K562 (cell line): Measurements from ENCODE around the gene CKAP5. TPM values are rescaled to one million over a fixed set of nuclear protein-coding genes. Genes with fewer than 3 reads are reported as not detected.

Experiments used
- ATAC-seq: fragments of 200-7000 bp; cut with Tn5 transposase; 3 replicates; pipeline ENCODE4 v1.9.1; 2020; ENCODE audit warnings: moderate library complexity
- BruUV-seq: library from RNA; stranded (reverse); fragments of 400-500 nt; replicated peaks from 2 replicates; lab custom pipeline; 2021; lab: Mats Ljungman, UMichigan
- CTCF ChIA-PET: fragments of 300-600 bp; formaldehyde crosslinking; extraction: SDS; loops from one replicate; lab custom pipeline; 2021; ENCODE audit warnings: low intra/inter-chr PET ratio; lab: Yijun Ruan, JAX
- POLR2A ChIA-PET: fragments of 300-600, 350-650 bp; sonication (Branson Sonifier 250); formaldehyde crosslinking; extraction: SDS; loops from one replicate; lab custom pipeline; 2021; ENCODE audit warnings: antibody characterized with exemption, inconsistent platforms; lab: Yijun Ruan, JAX
- DNase-seq, 4 experiments: peaks; one replicate each; pipeline versions ENCODE4 v3.0.0 to v3.0.0-alpha.2; 2011 to 2018; ENCODE audit warnings: low spot score in 3 of 4, mixed read lengths in 3 of 4; ENCODE audit errors: extremely low read depth in 1 of 4
- FAIRE-seq: peaks from 2 replicates; lab custom pipeline; 2011; peaks lifted over from hg19 to GRCh38; lab: Jason Lieb, UNC
- H2AFZ ChIP-seq: 2 replicates; pipeline ENCODE4 v1.6.0; 2011; ENCODE audit warnings: low read depth, low read length, control low read depth, inconsistent platforms
- H3K27ac ChIP-seq: fragments of 200-600 bp; 3 replicates; pipeline ENCODE4 v1.8.0; 2011; ENCODE audit warnings: low read depth, mild to moderate bottlenecking, control low read depth, inconsistent platforms, low read length, moderate library complexity, mixed read lengths; ENCODE audit errors: extremely low read depth
- H3K27me3 ChIP-seq, 2 experiments: fragments of 300-600 bp in 1 of 2; 2 replicates in 1 of 2; 3 replicates in 1 of 2; pipeline versions ENCODE4 v1.6.0 to v1.8.0; 2011; ENCODE audit warnings: inconsistent platforms in 2 of 2, low read length in 2 of 2, mild to moderate bottlenecking in 1 of 2, mixed read lengths in 1 of 2, moderate library complexity in 1 of 2; ENCODE audit not compliant: control insufficient read depth in 2 of 2, insufficient read depth in 2 of 2
- H3K36me3 ChIP-seq: fragments of 300-600 bp; 3 replicates; pipeline ENCODE4 v1.8.0; 2011; ENCODE audit warnings: mild to moderate bottlenecking, low read length, inconsistent platforms; ENCODE audit not compliant: control insufficient read depth, insufficient read depth
- H3K4me1 ChIP-seq, 2 experiments: fragments of 200-600 bp in 1 of 2; replicated peaks in 1 of 2; 2 replicates in 1 of 2; 3 replicates in 1 of 2; pipeline versions ENCODE4 v1.5.1 to v1.8.0; 2011; ENCODE audit warnings: inconsistent platforms in 2 of 2, low read length in 2 of 2, mild to moderate bottlenecking in 1 of 2, mixed read lengths in 1 of 2, moderate library complexity in 1 of 2; ENCODE audit not compliant: control insufficient read depth in 2 of 2, insufficient read depth in 2 of 2
- H3K4me2 ChIP-seq: 2 replicates; pipeline ENCODE4 v1.6.1; 2011; ENCODE audit warnings: low read length, control low read depth, inconsistent platforms, mixed read lengths; ENCODE audit not compliant: insufficient read depth
- H3K4me3 ChIP-seq: fragments of 200-600 bp; sonication (generic), shearing (Covaris generic); 2 replicates; pipeline ENCODE4 v1.5.1; 2016; ENCODE audit warnings: control low read depth, inconsistent platforms
- H3K79me2 ChIP-seq: fragments of 200-600 bp; 3 replicates; pipeline ENCODE4 v1.8.0; 2011; ENCODE audit warnings: low read length, inconsistent platforms; ENCODE audit not compliant: control insufficient read depth, insufficient read depth
- H3K9ac ChIP-seq, 2 experiments: 2 replicates each; pipeline versions ENCODE4 v1.6.0 to v1.6.1; 2011; ENCODE audit warnings: low read depth in 2 of 2, low read length in 2 of 2, control low read depth in 1 of 2, inconsistent platforms in 1 of 2, mild to moderate bottlenecking in 1 of 2, mixed read lengths in 1 of 2; ENCODE audit not compliant: insufficient read depth in 1 of 2
- H3K9me1 ChIP-seq: one replicate; pipeline ENCODE4 v1.6.0; 2011; ENCODE audit warnings: inconsistent platforms, mild to moderate bottlenecking, low read length, moderate library complexity; ENCODE audit not compliant: control insufficient read depth, insufficient read depth
- H3K9me3 ChIP-seq: replicated peaks from 2 replicates; pipeline ENCODE4 v1.5.1; 2011; ENCODE audit warnings: low read depth, low read length, inconsistent platforms; ENCODE audit not compliant: control insufficient read depth, insufficient read depth
- H4K20me1 ChIP-seq: replicated peaks from 2 replicates; pipeline ENCODE4 v1.6.1; 2011; ENCODE audit warnings: low read length, inconsistent platforms, mixed read lengths; ENCODE audit not compliant: control insufficient read depth, insufficient read depth
- CCAR2 ChIP-seq: fragments of 200-400 bp; formaldehyde crosslinking; IDR thresholded peaks from 2 replicates; pipeline ENCODE4 v1.6.1; 2017; ENCODE audit warnings: mild to moderate bottlenecking, low read depth, low read length
- FOSL1 ChIP-seq: fragments of 200-800 bp; sonication (Bioruptor generic); conservative IDR thresholded peaks from 2 replicates; pipeline ENCODE4 v1.6.1; 2016; ENCODE audit warnings: missing genetic modification characterization, missing compliant biosample characterization
- RBM17 ChIP-seq: fragments of 200-400 bp; formaldehyde crosslinking; IDR thresholded peaks from 2 replicates; pipeline ENCODE4 v1.6.1; 2017; ENCODE audit warnings: low read depth, mild to moderate bottlenecking, low read length, borderline replicate concordance
- SUPT5H ChIP-seq: fragments of 450-650 bp; IDR thresholded peaks from 2 replicates; pipeline ENCODE4 v1.6.1; 2016
- WGBS: fragments of 100-300 bp; shearing (Covaris generic); methylation state at CpG from one replicate; pipeline ENCODE4 v1.1.6; 2016; ENCODE audit warnings: low coverage, mixed read lengths; ENCODE audit not compliant: insufficient coverage; ENCODE audit errors: missing lambda C conversion rate; 5-methylcytosine and 5-hydroxymethylcytosine counted together
- in situ Hi-C: fragments of 300-500 bp; cut with MboI; formaldehyde crosslinking; loops from 4 replicates; pipeline ENCODE4 v1.15.0; 2018; ENCODE audit warnings: inconsistent platforms, mixed read lengths
- intact Hi-C: fragments of 100-400 bp; cut with micrococcal nuclease; formaldehyde crosslinking; loops from 2 replicates; pipeline ENCODE4 v1.14.2; 2022
- polyA plus RNA-seq, 8 experiments: library from polyadenylated mRNA; depleted of rRNA in 4 of 8; stranded (reverse) in 5 of 8; unstranded in 3 of 8; fragments of >200 nt; fragmentation: Nextera tagmentation in 2 of 8; fragmentation: Illumina TruSeq in 1 of 8; extraction: Ambion mirVana in 2 of 8; extraction: Trizol in 1 of 8; gene quantifications; 2 replicates each; pipeline versions ENCODE4 v1.2.1 to v1.2.3, GENCODE V29; 2011 to 2014; ENCODE audit warnings: inconsistent platforms in 1 of 8, missing spikeins in 1 of 8
- total RNA-seq, 7 experiments: library from RNA; depleted of rRNA in 6 of 7; stranded (reverse); fragments of >200 nt in 6 of 7; fragmentation: Illumina TruSeq in 2 of 7; extraction: Trizol in 2 of 7; gene quantifications; 2 replicates each; pipeline versions ENCODE4 v1.2.1 to v1.2.3, GENCODE V29; 2011 to 2021; ENCODE audit warnings: low replicate concordance in 1 of 7
- TF ChIP-seq, protein P1 (sequence below): fragments of 250-450 bp; sonication (Bioruptor Pico); IDR thresholded peaks from 2 replicates; pipeline ENCODE4 v1.4.0; 2020; ENCODE audit warnings: mild to moderate bottlenecking, moderate library complexity
- TF ChIP-seq, protein P2 (sequence below): fragments of 450-650 bp; IDR thresholded peaks from 2 replicates; pipeline ENCODE4 v1.6.1; 2017; ENCODE audit warnings: antibody characterized with exemption, mild to moderate bottlenecking
- TF ChIP-seq, protein P3 (sequence below): sonication (generic); formaldehyde crosslinking; IDR thresholded peaks from 2 replicates; pipeline ENCODE4 v1.8.1; 2023; ENCODE audit warnings: mild to moderate bottlenecking, missing genetic modification reagents

The CKAP5 gene
- total and polyA plus RNA-seq, 9 of the 15 experiments (the other 6 are each of a cell fraction or from before 2014, with no cell fraction given): 60.1 to 239 (median 139) TPM

DNA sequence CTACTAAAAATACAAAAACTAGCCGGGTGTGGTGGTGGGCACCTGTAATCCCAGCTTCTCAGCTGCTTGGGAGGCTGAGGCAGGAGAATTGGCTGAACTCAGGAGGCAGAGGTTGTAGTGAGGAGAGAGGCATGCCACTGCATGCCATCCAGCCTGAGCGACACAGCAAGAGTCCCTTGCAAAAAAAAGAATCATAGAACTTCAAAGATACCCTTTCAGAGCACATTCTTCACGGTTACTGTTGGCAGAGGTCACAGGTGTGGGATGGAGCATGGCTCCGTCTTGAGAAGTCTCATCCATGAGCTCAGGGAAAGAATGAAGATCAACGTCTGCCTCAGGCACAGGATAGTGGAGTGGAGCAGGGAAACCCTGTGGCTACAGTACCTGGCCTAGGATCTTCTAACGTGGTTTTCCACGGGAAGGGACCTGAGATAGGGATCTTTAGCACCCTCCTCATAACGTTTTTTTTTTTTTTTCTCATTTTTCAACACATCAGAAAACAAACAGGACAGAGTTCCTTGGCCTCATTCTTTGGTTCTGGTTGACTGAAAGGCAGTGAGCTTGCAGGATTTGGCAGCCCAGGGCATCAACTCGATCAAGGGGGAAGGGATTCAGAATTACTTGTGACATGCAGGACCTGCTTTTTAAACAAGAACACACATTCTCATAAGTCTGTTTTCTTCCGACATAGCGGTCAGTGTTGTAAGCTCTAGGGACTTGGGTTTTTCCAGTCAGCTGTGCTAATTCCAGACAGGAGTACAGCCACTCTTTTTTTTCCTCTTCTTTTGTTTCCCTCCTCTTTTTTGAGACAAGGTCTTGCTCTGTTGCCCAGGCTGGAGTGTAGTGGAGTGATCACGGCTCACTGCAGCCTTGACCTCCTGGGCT is 104.2 kb downstream of the CKAP5 start:
- CTCF ChIA-PET: no interaction called here
- intact Hi-C loops: no loop called here
- no peak overlapping the region for H3K27ac ChIP-seq
- no peak for TF ChIP-seq RBM17
- TF ChIP-seq, protein P1, sequence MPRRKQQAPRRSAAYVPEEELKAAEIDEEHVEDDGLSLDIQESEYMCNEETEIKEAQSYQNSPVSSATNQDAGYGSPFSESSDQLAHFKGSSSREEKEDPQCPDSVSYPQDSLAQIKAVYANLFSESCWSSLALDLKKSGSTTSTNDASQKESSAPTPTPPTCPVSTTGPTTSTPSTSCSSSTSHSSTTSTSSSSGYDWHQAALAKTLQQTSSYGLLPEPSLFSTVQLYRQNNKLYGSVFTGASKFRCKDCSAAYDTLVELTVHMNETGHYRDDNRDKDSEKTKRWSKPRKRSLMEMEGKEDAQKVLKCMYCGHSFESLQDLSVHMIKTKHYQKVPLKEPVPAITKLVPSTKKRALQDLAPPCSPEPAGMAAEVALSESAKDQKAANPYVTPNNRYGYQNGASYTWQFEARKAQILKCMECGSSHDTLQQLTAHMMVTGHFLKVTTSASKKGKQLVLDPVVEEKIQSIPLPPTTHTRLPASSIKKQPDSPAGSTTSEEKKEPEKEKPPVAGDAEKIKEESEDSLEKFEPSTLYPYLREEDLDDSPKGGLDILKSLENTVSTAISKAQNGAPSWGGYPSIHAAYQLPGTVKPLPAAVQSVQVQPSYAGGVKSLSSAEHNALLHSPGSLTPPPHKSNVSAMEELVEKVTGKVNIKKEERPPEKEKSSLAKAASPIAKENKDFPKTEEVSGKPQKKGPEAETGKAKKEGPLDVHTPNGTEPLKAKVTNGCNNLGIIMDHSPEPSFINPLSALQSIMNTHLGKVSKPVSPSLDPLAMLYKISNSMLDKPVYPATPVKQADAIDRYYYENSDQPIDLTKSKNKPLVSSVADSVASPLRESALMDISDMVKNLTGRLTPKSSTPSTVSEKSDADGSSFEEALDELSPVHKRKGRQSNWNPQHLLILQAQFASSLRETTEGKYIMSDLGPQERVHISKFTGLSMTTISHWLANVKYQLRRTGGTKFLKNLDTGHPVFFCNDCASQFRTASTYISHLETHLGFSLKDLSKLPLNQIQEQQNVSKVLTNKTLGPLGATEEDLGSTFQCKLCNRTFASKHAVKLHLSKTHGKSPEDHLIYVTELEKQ (CRISPR knock-in tag): no peak
- 0 out of 2 replicates have a peak, but pooled peaks have one; percentile 31 for TF ChIP-seq SUPT5H
- TF ChIP-seq CCAR2: no peak
- TF ChIP-seq, protein P2, sequence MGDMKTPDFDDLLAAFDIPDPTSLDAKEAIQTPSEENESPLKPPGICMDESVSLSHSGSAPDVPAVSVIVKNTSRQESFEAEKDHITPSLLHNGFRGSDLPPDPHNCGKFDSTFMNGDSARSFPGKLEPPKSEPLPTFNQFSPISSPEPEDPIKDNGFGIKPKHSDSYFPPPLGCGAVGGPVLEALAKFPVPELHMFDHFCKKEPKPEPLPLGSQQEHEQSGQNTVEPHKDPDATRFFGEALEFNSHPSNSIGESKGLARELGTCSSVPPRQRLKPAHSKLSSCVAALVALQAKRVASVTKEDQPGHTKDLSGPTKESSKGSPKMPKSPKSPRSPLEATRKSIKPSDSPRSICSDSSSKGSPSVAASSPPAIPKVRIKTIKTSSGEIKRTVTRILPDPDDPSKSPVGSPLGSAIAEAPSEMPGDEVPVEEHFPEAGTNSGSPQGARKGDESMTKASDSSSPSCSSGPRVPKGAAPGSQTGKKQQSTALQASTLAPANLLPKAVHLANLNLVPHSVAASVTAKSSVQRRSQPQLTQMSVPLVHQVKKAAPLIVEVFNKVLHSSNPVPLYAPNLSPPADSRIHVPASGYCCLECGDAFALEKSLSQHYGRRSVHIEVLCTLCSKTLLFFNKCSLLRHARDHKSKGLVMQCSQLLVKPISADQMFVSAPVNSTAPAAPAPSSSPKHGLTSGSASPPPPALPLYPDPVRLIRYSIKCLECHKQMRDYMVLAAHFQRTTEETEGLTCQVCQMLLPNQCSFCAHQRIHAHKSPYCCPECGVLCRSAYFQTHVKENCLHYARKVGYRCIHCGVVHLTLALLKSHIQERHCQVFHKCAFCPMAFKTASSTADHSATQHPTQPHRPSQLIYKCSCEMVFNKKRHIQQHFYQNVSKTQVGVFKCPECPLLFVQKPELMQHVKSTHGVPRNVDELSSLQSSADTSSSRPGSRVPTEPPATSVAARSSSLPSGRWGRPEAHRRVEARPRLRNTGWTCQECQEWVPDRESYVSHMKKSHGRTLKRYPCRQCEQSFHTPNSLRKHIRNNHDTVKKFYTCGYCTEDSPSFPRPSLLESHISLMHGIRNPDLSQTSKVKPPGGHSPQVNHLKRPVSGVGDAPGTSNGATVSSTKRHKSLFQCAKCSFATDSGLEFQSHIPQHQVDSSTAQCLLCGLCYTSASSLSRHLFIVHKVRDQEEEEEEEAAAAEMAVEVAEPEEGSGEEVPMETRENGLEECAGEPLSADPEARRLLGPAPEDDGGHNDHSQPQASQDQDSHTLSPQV: no peak
- TF ChIP-seq FOSL1 (tag): no peak
- TF ChIP-seq, protein P3, sequence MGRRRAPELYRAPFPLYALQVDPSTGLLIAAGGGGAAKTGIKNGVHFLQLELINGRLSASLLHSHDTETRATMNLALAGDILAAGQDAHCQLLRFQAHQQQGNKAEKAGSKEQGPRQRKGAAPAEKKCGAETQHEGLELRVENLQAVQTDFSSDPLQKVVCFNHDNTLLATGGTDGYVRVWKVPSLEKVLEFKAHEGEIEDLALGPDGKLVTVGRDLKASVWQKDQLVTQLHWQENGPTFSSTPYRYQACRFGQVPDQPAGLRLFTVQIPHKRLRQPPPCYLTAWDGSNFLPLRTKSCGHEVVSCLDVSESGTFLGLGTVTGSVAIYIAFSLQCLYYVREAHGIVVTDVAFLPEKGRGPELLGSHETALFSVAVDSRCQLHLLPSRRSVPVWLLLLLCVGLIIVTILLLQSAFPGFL (CRISPR knock-in tag): no peak

More for the DNA sequence above, 104.2 kb downstream of the CKAP5 start:
- BruUV-seq: no TSS peak
- Histone ChIP-seq H3K27me3 (no peaks in the 10 kb centered on the region), H4K20me1 (no peaks in the 10 kb centered on the region), H3K4me3 (no peak overlapping the region), H2AFZ (no peak overlapping the region), H3K9me3 (no peaks in the 10 kb centered on the region), H3K9ac (no peak overlapping the region), H3K9me1 (no peaks in the 10 kb centered on the region), H3K79me2 (no peaks in the 10 kb centered on the region), H3K4me2 (no peak overlapping the region), H3K36me3 (peaks cover 57% of the 10 kb centered on the region), H3K4me1 (no peaks in the 10 kb centered on the region; a peak in 1 of 5 replicates)
- WGBS: 77% methylated on average over 11 of the region's 12 CpGs
- in situ Hi-C loops: loop anchor here (10.0 kb wide), 1 partner anchor 393 kb away; no protein-coding TSS in a partner anchor
- DNase-seq (no peak), ATAC-seq (no peak; the same call in 2 of the 3 replicates), FAIRE-seq (no peak)
- POLR2A ChIA-PET: interaction anchor here (1.3 to 2.0 kb wide), 2 partner anchors 9 to 14 kb away, joined by 3 to 6 read pairs; no protein-coding TSS in a partner anchor
